Gastroesophageal sphincter (tissue), 4 donors: ENCODE data around the gene NCK2. TPM values are rescaled to one million over a fixed set of nuclear protein-coding genes. Genes with fewer than 3 reads are reported as not detected.

Experiments
- ATAC-seq: fragments of 150-250 bp; one replicate; pipeline ENCODE4 v1.9.1; 2016; ENCODE audit warnings: mild to moderate bottlenecking, moderate library complexity
- H3K27ac ChIP-seq, 4 donors: fragments of 200-600 bp; sonication (generic) in 3 of 4; 1 replicate in 3 of 4; 2 replicates in 1 of 4; pipeline ENCODE4 v1.5.1; 2016 to 2019
- H3K27me3 ChIP-seq: fragments of 200-600 bp; sonication (generic); one replicate; pipeline ENCODE4 v1.5.1; 2019
- H3K36me3 ChIP-seq, 2 donors: fragments of 200-600 bp; sonication (generic); one replicate each; pipeline ENCODE4 v1.5.1; 2019; ENCODE audit warnings: control low read depth in 1 of 2
- H3K4me1 ChIP-seq, 3 donors: fragments of 200-600 bp; sonication (generic); 1 replicate in 2 of 3; 2 replicates in 1 of 3; pipeline ENCODE4 v1.5.1; 2016 to 2019; ENCODE audit warnings: control low read depth in 2 of 3
- H3K4me3 ChIP-seq, 2 donors: fragments of 200-600 bp; sonication (generic); one replicate each; pipeline ENCODE4 v1.5.1; 2019; ENCODE audit warnings: mild to moderate bottlenecking in 1 of 2, moderate library complexity in 1 of 2
- H3K9me3 ChIP-seq, 3 donors: fragments of 200-600 bp; sonication (generic); one replicate each; pipeline ENCODE4 v1.5.1; 2017 to 2019; ENCODE audit warnings: control low read depth in 2 of 3
- EP300 ChIP-seq: sonication (generic); formaldehyde crosslinking; IDR thresholded peaks from one replicate; pipeline ENCODE4 v1.6.1; 2017; ENCODE audit warnings: antibody characterized with exemption, mild to moderate bottlenecking
- POLR2A ChIP-seq, 2 donors: fragments of 450-650 bp; IDR thresholded peaks; one replicate each; pipeline ENCODE4 v1.6.1; 2017; ENCODE audit warnings: antibody characterized with exemption in 2 of 2, mild to moderate bottlenecking in 2 of 2, moderate library complexity in 1 of 2
- POLR2AphosphoS5 ChIP-seq: sonication (generic); formaldehyde crosslinking; IDR thresholded peaks from one replicate; pipeline ENCODE4 v1.6.1; 2017; ENCODE audit warnings: antibody characterized with exemption
- WGBS, 2 donors: methylation state at CpG; one replicate each; pipeline ENCODE4 v1.1.5; 2018; ENCODE audit warnings: low coverage in 1 of 2; 5-methylcytosine and 5-hydroxymethylcytosine counted together
- total RNA-seq, 4 donors: library from RNA; depleted of rRNA; stranded (reverse); fragments of >200 nt; gene quantifications; one replicate each; pipeline ENCODE4 v1.1.0, GENCODE V29; 2016
- TF ChIP-seq, protein P1 (sequence below), 4 experiments: fragments of 200-600 bp in 2 of 4; fragments of 450-650 bp in 2 of 4; sonication (generic) in 1 of 4; IDR thresholded peaks; one replicate each; pipeline ENCODE4 v1.5.1; 2017 to 2019; ENCODE audit warnings: antibody characterized with exemption in 4 of 4, mild to moderate bottlenecking in 2 of 4, moderate library complexity in 2 of 4

The NCK2 gene
- total RNA-seq, 4 donors from 2014 or later: 63.0 to 131 (median 89.5) TPM

DNA sequence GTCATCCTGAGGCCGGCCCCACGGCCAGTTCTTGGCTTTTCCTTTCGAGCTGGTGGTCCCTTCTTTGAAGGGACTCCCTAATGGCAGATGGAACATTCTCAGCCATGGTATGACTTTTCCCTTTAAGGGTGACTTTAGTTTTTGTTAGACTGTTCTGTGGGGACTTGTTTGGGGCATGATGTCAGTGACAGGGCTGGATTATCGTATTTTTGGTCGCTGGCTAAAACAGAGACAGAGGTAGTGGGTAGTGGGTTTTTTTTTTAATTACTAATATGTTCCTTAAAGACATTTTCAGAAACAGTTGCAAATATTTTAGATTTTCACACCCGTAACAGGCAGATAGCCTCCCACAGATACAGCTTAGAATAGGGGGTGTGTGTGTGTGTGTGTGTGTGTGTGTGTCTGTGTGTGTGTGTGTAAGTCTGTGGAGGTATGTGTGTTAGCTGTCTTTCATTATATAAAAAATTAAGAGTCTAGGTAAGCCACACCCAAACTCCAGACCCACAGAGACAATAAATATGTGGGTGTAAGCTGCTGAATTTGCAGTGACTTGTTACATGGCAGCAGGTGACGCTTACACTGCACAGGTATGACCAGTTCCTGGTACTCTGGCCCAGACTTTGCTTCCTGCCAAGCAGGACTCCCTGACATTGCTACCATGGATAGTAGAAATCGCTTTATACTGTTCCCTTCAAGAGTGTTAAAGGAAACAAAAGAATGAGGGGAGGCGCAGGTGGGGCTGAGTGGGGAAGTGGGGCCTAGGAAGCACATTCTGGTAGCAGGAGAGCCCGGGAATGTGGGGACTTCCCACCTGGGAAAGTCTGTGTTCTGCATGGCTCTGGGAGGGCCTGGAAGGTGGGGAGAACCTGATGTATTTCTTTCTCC lies 20.9 kb downstream of the NCK2 start:
- 86 to 88% methylated on average over 8 to 9 of the region's 10 CpGs for WGBS, 2 donors
- Histone ChIP-seq H3K4me3 (no peak overlapping the region), H3K4me1 (peaks cover 0 to 50% (median 9%) of the 10 kb centered on the region in 3 donors), H3K36me3 (peaks cover 0 to 22% of the 10 kb centered on the region in 2 donors), H3K27ac (no peak overlapping the region), H3K27me3 (no peaks in the 10 kb centered on the region), H3K9me3 (no peaks in the 10 kb centered on the region)
- TF ChIP-seq POLR2A (IDR thresholded peaks at IDR 0.05): no peak
- TF ChIP-seq POLR2AphosphoS5: no peak
- no peak for TF ChIP-seq EP300
- no peak for ATAC-seq

DNA sequence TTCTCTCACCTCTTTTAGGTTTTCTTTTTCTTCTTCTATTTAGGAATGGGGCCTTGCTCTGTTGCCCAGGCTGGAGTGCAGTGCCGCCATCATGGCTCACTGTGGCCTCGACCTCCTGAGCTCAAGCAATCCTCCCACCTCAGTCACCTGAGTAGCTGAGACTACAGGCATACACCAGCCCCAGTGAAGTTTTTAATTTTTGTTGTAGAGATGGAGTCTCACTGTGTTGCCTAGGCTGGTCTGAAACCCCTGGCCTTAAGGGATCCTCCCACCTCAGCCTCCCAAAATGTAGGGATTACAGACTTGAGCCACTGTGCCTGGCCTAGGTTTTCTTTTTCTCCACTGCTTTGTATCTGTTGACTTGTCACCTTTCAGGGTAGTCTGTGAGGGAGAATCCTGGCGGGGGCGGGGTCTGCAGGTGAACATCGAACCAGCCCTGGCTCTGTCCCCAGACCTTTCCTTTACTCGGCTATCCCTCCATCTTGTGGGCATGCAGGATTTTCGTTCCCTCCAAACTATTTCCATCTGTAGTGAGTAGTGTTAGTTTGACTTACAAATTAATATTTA lies 21.7 kb downstream of the NCK2 start:
- H3K27ac ChIP-seq: no peak overlapping the region
- no peaks in the 10 kb centered on the region for H3K27me3 ChIP-seq
- WGBS, 2 donors: 88 to 95% methylated on average over 6 to 7 of the region's 7 CpGs
- ATAC-seq: no peak
- H3K4me3 ChIP-seq: no peak overlapping the region
- peaks cover 0 to 48% (median 5%) of the 10 kb centered on the region in 3 donors for H3K4me1 ChIP-seq
- no peak for TF ChIP-seq POLR2AphosphoS5
- no peak for TF ChIP-seq EP300
- TF ChIP-seq POLR2A (IDR thresholded peaks at IDR 0.05): no peak
- TF ChIP-seq, protein P1, sequence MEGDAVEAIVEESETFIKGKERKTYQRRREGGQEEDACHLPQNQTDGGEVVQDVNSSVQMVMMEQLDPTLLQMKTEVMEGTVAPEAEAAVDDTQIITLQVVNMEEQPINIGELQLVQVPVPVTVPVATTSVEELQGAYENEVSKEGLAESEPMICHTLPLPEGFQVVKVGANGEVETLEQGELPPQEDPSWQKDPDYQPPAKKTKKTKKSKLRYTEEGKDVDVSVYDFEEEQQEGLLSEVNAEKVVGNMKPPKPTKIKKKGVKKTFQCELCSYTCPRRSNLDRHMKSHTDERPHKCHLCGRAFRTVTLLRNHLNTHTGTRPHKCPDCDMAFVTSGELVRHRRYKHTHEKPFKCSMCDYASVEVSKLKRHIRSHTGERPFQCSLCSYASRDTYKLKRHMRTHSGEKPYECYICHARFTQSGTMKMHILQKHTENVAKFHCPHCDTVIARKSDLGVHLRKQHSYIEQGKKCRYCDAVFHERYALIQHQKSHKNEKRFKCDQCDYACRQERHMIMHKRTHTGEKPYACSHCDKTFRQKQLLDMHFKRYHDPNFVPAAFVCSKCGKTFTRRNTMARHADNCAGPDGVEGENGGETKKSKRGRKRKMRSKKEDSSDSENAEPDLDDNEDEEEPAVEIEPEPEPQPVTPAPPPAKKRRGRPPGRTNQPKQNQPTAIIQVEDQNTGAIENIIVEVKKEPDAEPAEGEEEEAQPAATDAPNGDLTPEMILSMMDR (IDR thresholded peaks at IDR 0.05): no peak
- no peaks in the 10 kb centered on the region for H3K9me3 ChIP-seq
- peaks cover 0 to 22% of the 10 kb centered on the region in 2 donors for H3K36me3 ChIP-seq

DNA sequence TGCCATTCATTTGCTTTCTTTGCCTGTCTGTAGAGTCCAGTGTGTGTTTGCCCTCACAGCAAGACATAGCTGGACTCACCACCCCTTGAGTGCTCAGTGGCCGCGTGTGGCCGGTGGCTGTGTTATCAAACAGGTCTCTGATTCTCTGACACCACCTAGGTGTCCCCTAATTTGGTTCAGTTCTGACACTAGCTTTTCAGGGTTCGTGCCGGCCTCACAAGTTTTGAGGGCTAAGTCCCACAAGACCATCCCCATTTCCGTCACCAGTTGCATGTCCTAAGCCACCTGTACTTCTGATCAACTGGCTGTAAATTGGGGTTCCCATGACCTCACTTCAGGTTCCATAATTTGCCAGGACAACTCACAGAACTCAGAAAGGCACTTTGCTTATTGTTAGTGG lies 23.5 kb downstream of the NCK2 start:
- TF ChIP-seq POLR2A (IDR thresholded peaks at IDR 0.05): no peak
- TF ChIP-seq EP300: no peak
- TF ChIP-seq POLR2AphosphoS5: no peak
- TF ChIP-seq, protein P1 (IDR thresholded peaks at IDR 0.05): no peak
- 78 to 81% methylated on average over 4 to 6 of the region's 6 CpGs for WGBS, 2 donors
- no peak for ATAC-seq

DNA sequence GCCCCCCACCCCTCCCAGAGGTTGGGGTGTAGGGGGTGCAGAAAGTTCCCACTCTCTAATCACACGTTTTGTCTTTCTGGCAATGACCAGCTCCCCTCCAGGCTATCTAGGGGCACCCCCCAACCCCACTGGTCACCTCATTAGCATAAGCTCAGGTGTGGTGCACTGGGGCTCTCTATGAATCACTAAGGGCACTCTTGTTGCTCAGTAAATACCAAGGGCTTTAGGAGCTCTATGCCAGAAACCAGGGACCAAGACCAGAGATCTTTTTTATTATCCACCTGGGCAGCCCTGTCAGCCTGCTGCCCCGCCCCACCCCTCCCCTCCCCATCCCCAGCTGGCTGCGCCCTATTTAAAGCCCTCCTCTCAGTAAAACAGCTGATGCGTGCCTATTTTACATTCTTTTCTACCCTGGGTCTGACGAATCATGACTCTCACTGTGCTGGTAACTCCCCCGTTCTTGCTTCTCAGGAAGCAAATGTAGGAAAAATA lies 24.3 kb downstream of the NCK2 start:
- 73 to 75% methylated on average over 2 of the region's 6 CpGs for WGBS, 2 donors
- Histone ChIP-seq H3K9me3 (no peaks in the 10 kb centered on the region), H3K4me3 (no peak overlapping the region), H3K36me3 (peaks cover 0 to 28% of the 10 kb centered on the region in 2 donors), H3K4me1 (peaks cover 0 to 48% (median 8%) of the 10 kb centered on the region in 3 donors), H3K27ac (no peak overlapping the region), H3K27me3 (no peaks in the 10 kb centered on the region)
- no peak for ATAC-seq
- no peak for TF ChIP-seq POLR2A (IDR thresholded peaks at IDR 0.05)
- TF ChIP-seq, protein P1 (IDR thresholded peaks at IDR 0.05): no peak
- TF ChIP-seq EP300: no peak
- no peak for TF ChIP-seq POLR2AphosphoS5

More for the DNA sequence above, 23.5 kb downstream of the NCK2 start:
- Histone ChIP-seq H3K27me3 (no peaks in the 10 kb centered on the region), H3K27ac (no peak overlapping the region), H3K36me3 (peaks cover 0 to 24% of the 10 kb centered on the region in 2 donors), H3K4me1 (peaks cover 0 to 48% (median 6%) of the 10 kb centered on the region in 3 donors), H3K9me3 (no peaks in the 10 kb centered on the region), H3K4me3 (no peak overlapping the region)

DNA sequence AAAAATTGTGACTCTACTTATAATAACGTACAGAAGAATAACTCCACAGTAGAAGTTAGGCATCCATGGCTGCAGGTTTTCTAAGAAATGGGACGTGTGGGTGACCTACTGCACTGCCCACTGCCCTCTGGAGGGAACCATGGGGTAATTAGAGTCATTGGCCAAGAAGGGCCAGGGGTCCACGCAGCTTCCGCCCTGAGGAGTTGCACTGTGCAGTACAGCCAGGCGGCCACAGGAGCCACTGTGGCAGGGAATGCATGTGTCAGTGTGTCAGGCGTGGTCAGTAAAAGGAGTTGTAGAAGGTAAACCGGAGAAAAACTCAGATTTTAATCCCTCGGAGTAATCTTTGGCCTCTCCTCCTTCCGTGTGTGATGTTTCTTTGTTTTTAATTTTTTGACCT lies 24.8 kb downstream of the NCK2 start:
- TF ChIP-seq, protein P1 (IDR thresholded peaks at IDR 0.05): no peak
- TF ChIP-seq EP300 (no peak), POLR2A (IDR thresholded peaks at IDR 0.05) (no peak), POLR2AphosphoS5 (no peak)
- Histone ChIP-seq H3K27me3 (no peaks in the 10 kb centered on the region), H3K4me3 (no peak overlapping the region), H3K9me3 (no peaks in the 10 kb centered on the region), H3K27ac (no peak overlapping the region), H3K4me1 (peaks cover 0 to 49% (median 5%) of the 10 kb centered on the region in 3 donors), H3K36me3 (peaks cover 0 to 28% of the 10 kb centered on the region in 2 donors)
- ATAC-seq: no peak
- 78 to 82% methylated on average over 4 to 9 of the region's 9 CpGs for WGBS, 2 donors
